ENCODE results near the gene LRRTM4.

DNA sequence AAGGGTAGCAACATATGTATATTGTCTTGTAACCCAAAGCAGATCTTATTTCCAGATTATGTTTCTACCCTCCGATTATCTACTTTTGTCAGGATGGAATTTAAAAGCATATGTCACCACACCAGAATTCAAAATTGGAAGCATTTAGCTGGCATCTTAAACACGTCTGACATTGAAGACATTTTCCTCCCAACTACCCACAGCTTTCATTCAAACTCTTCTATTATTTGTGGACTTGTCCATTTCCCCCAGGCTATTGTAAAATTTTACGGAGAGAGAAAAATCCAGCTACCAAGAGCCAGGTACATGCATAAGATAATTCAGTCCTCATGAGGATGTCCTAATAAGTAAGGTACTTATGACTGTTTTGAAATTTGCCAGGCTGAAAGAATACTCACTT is 659.3 kb downstream of the LRRTM4 start:
- TF ChIP-seq, protein P1, sequence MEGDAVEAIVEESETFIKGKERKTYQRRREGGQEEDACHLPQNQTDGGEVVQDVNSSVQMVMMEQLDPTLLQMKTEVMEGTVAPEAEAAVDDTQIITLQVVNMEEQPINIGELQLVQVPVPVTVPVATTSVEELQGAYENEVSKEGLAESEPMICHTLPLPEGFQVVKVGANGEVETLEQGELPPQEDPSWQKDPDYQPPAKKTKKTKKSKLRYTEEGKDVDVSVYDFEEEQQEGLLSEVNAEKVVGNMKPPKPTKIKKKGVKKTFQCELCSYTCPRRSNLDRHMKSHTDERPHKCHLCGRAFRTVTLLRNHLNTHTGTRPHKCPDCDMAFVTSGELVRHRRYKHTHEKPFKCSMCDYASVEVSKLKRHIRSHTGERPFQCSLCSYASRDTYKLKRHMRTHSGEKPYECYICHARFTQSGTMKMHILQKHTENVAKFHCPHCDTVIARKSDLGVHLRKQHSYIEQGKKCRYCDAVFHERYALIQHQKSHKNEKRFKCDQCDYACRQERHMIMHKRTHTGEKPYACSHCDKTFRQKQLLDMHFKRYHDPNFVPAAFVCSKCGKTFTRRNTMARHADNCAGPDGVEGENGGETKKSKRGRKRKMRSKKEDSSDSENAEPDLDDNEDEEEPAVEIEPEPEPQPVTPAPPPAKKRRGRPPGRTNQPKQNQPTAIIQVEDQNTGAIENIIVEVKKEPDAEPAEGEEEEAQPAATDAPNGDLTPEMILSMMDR (IDR thresholded peaks at IDR 0.05) = no peak
- no peak for TF ChIP-seq EP300 (IDR thresholded peaks at IDR 0.05; ENCODE audit: low read depth)
- no peak for TF ChIP-seq POLR2AphosphoS5 (IDR thresholded peaks at IDR 0.05)
- no peak for TF ChIP-seq POLR2A (IDR thresholded peaks at IDR 0.05)

Measured in transverse colon (tissue), 4 donors.